ENCODE measurements around the gene HJURP.
A peak's percentile ranks its signal among the peaks of the same experiment; 100 is the strongest.

Gene HJURP

GRCh38 chr2:233795735-233796171 is 58.6 kb downstream of the HJURP start:
- H3K79me2 ChIP-seq (ENCODE audit: control insufficient read depth, insufficient read depth, low read length): no peaks in the 10 kb centered on the region
- no peak for DNase-seq
- no peak overlapping the region for H3K4ac ChIP-seq (ENCODE audit: low read depth, low read length)
- H3K18ac ChIP-seq (ENCODE audit: low read length): no peak overlapping the region
- no peak overlapping the region for H4K8ac ChIP-seq (ENCODE audit: low read depth, low read length)
- H3K27ac ChIP-seq (ENCODE audit: low read depth, low read length): no peak overlapping the region
- H3K4me1 ChIP-seq (ENCODE audit: control insufficient read depth, low read depth, low read length): no peaks in the 10 kb centered on the region
- H2BK5ac ChIP-seq (ENCODE audit: low read length): no peak overlapping the region
- no peak overlapping the region for H3K4me2 ChIP-seq (ENCODE audit: low read length)
- H3K36me3 ChIP-seq (ENCODE audit: control insufficient read depth, insufficient read depth, low read length): no peaks in the 10 kb centered on the region
- H2AK5ac ChIP-seq (ENCODE audit: low read length): no peak overlapping the region
- H2BK120ac ChIP-seq (ENCODE audit: low read depth, low read length): no peak overlapping the region
- H3K23ac ChIP-seq (ENCODE audit: low read length): no peak overlapping the region
- H3K9ac ChIP-seq (ENCODE audit: low read length): no peak overlapping the region
- no peak overlapping the region for H4K5ac ChIP-seq (ENCODE audit: low read length)
- H3K27me3 ChIP-seq (ENCODE audit: insufficient read depth, low read length, poor library complexity): no peaks in the 10 kb centered on the region
- no peak overlapping the region for H3K4me3 ChIP-seq (ENCODE audit: low read length)
- no CpG with 5 or more reads among the region's 13 CpGs for WGBS (ENCODE audit: extremely low coverage, insufficient coverage, low lambda C conversion rate)
- no peak overlapping the region for H3K56ac ChIP-seq (ENCODE audit: low read length)
- no peaks in the 10 kb centered on the region for H3K79me1 ChIP-seq (ENCODE audit: low read length)
- H2BK15ac ChIP-seq (replicated peaks; ENCODE audit: low read depth): no peak overlapping the region

GRCh38 chr2:233794128-233794658 is 60.1 kb downstream of the HJURP start:
- no peak overlapping the region for H3K27ac ChIP-seq (ENCODE audit: low read depth, low read length)
- no peak overlapping the region for H2BK120ac ChIP-seq (ENCODE audit: low read depth, low read length)
- H3K4me1 ChIP-seq (ENCODE audit: control insufficient read depth, low read depth, low read length): no peaks in the 10 kb centered on the region
- H3K23ac ChIP-seq (ENCODE audit: low read length): no peak overlapping the region
- no peak overlapping the region for H3K4me3 ChIP-seq (ENCODE audit: low read length)
- no peak overlapping the region for H2BK15ac ChIP-seq (replicated peaks; ENCODE audit: low read depth)
- H3K79me2 ChIP-seq (ENCODE audit: control insufficient read depth, insufficient read depth, low read length): no peaks in the 10 kb centered on the region
- H3K4me2 ChIP-seq (ENCODE audit: low read length): no peak overlapping the region
- no peak overlapping the region for H3K9ac ChIP-seq (ENCODE audit: low read length)
- H4K5ac ChIP-seq (ENCODE audit: low read length): no peak overlapping the region
- H3K79me1 ChIP-seq (ENCODE audit: low read length): no peaks in the 10 kb centered on the region
- H3K56ac ChIP-seq (ENCODE audit: low read length): no peak overlapping the region
- no peaks in the 10 kb centered on the region for H3K36me3 ChIP-seq (ENCODE audit: control insufficient read depth, insufficient read depth, low read length)
- DNase-seq: no peak
- no peak overlapping the region for H4K8ac ChIP-seq (ENCODE audit: low read depth, low read length)
- no peak overlapping the region for H2AK5ac ChIP-seq (ENCODE audit: low read length)
- no peak overlapping the region for H3K18ac ChIP-seq (ENCODE audit: low read length)
- no peak overlapping the region for H2BK5ac ChIP-seq (ENCODE audit: low read length)
- no peaks in the 10 kb centered on the region for H3K27me3 ChIP-seq (ENCODE audit: insufficient read depth, low read length, poor library complexity)
- H3K4ac ChIP-seq (ENCODE audit: low read depth, low read length): no peak overlapping the region
- no CpG with 5 or more reads among the region's 17 CpGs for WGBS (ENCODE audit: extremely low coverage, insufficient coverage, low lambda C conversion rate)

GRCh38 chr2:233793465-233794127 is 60.7 kb downstream of the HJURP start:
- Histone ChIP-seq H2BK5ac (ENCODE audit: low read length) (no peak overlapping the region), H3K18ac (ENCODE audit: low read length) (no peak overlapping the region), H3K56ac (ENCODE audit: low read length) (no peak overlapping the region), H2BK15ac (replicated peaks; ENCODE audit: low read depth) (no peak overlapping the region), H3K27me3 (ENCODE audit: insufficient read depth, low read length, poor library complexity) (no peaks in the 10 kb centered on the region), H3K36me3 (ENCODE audit: control insufficient read depth, insufficient read depth, low read length) (no peaks in the 10 kb centered on the region), H3K4me3 (ENCODE audit: low read length) (no peak overlapping the region), H2BK120ac (ENCODE audit: low read depth, low read length) (no peak overlapping the region), H3K79me2 (ENCODE audit: control insufficient read depth, insufficient read depth, low read length) (no peaks in the 10 kb centered on the region), H3K4me1 (ENCODE audit: control insufficient read depth, low read depth, low read length) (no peaks in the 10 kb centered on the region), H3K4ac (ENCODE audit: low read depth, low read length) (no peak overlapping the region), H4K5ac (ENCODE audit: low read length) (no peak overlapping the region), H4K8ac (ENCODE audit: low read depth, low read length) (no peak overlapping the region), H3K9ac (ENCODE audit: low read length) (no peak overlapping the region), H3K79me1 (ENCODE audit: low read length) (no peaks in the 10 kb centered on the region), H3K23ac (ENCODE audit: low read length) (peak overlapping the region; percentile 45), H3K4me2 (ENCODE audit: low read length) (no peak overlapping the region), H2AK5ac (ENCODE audit: low read length) (no peak overlapping the region), H3K27ac (ENCODE audit: low read depth, low read length) (no peak overlapping the region)
- WGBS (ENCODE audit: extremely low coverage, insufficient coverage, low lambda C conversion rate): no CpG with 5 or more reads among the region's 18 CpGs
- DNase-seq: no peak

- no peak overlapping the region for H3K9ac ChIP-seq (ENCODE audit: low read length)
- H2BK15ac ChIP-seq (replicated peaks; ENCODE audit: low read depth): no peak overlapping the region
- H3K4ac ChIP-seq (ENCODE audit: low read depth, low read length): no peak overlapping the region
- no peak overlapping the region for H2BK5ac ChIP-seq (ENCODE audit: low read length)
- H3K4me3 ChIP-seq (ENCODE audit: low read length): no peak overlapping the region
- no peak overlapping the region for H3K27ac ChIP-seq (ENCODE audit: low read depth, low read length)
- WGBS (ENCODE audit: extremely low coverage, insufficient coverage, low lambda C conversion rate): no CpG with 5 or more reads among the region's 7 CpGs
- no peak overlapping the region for H3K56ac ChIP-seq (ENCODE audit: low read length)
- H3K79me1 ChIP-seq (ENCODE audit: low read length): no peaks in the 10 kb centered on the region
- no peak overlapping the region for H4K8ac ChIP-seq (ENCODE audit: low read depth, low read length)
- H4K5ac ChIP-seq (ENCODE audit: low read length): no peak overlapping the region
- no peak for DNase-seq
- no peaks in the 10 kb centered on the region for H3K79me2 ChIP-seq (ENCODE audit: control insufficient read depth, insufficient read depth, low read length)
- no peak overlapping the region for H3K23ac ChIP-seq (ENCODE audit: low read length)
- no peak overlapping the region for H2AK5ac ChIP-seq (ENCODE audit: low read length)
- no peak overlapping the region for H2BK120ac ChIP-seq (ENCODE audit: low read depth, low read length)
- no peaks in the 10 kb centered on the region for H3K27me3 ChIP-seq (ENCODE audit: insufficient read depth, low read length, poor library complexity)
- no peak overlapping the region for H3K4me2 ChIP-seq (ENCODE audit: low read length)
- no peak overlapping the region for H3K18ac ChIP-seq (ENCODE audit: low read length)
- H3K36me3 ChIP-seq (ENCODE audit: control insufficient read depth, insufficient read depth, low read length): no peaks in the 10 kb centered on the region
- no peaks in the 10 kb centered on the region for H3K4me1 ChIP-seq (ENCODE audit: control insufficient read depth, low read depth, low read length)
Measured at GRCh38 chr2:233792720-233793119, 61.6 kb downstream of the HJURP start.

GRCh38 chr2:233791883-233792329 is 62.4 kb downstream of the HJURP start:
- no peak overlapping the region for H2BK15ac ChIP-seq (replicated peaks; ENCODE audit: low read depth)
- H3K23ac ChIP-seq (ENCODE audit: low read length): no peak overlapping the region
- no peak overlapping the region for H2BK120ac ChIP-seq (ENCODE audit: low read depth, low read length)
- H4K5ac ChIP-seq (ENCODE audit: low read length): no peak overlapping the region
- no peak for DNase-seq
- no peaks in the 10 kb centered on the region for H3K4me1 ChIP-seq (ENCODE audit: control insufficient read depth, low read depth, low read length)
- H3K79me1 ChIP-seq (ENCODE audit: low read length): no peaks in the 10 kb centered on the region
- H4K8ac ChIP-seq (ENCODE audit: low read depth, low read length): no peak overlapping the region
- no peaks in the 10 kb centered on the region for H3K36me3 ChIP-seq (ENCODE audit: control insufficient read depth, insufficient read depth, low read length)
- H3K4me2 ChIP-seq (ENCODE audit: low read length): no peak overlapping the region
- WGBS (ENCODE audit: extremely low coverage, insufficient coverage, low lambda C conversion rate): no CpG with 5 or more reads among the region's 9 CpGs
- H3K79me2 ChIP-seq (ENCODE audit: control insufficient read depth, insufficient read depth, low read length): no peaks in the 10 kb centered on the region
- H3K56ac ChIP-seq (ENCODE audit: low read length): no peak overlapping the region
- H3K9ac ChIP-seq (ENCODE audit: low read length): no peak overlapping the region
- H3K4ac ChIP-seq (ENCODE audit: low read depth, low read length): no peak overlapping the region
- H2AK5ac ChIP-seq (ENCODE audit: low read length): no peak overlapping the region
- H3K27ac ChIP-seq (ENCODE audit: low read depth, low read length): no peak overlapping the region
- H3K4me3 ChIP-seq (ENCODE audit: low read length): no peak overlapping the region
- no peak overlapping the region for H3K18ac ChIP-seq (ENCODE audit: low read length)
- H2BK5ac ChIP-seq (ENCODE audit: low read length): no peak overlapping the region
- H3K27me3 ChIP-seq (ENCODE audit: insufficient read depth, low read length, poor library complexity): no peaks in the 10 kb centered on the region
